Uterus (tissue), 2 donors: ENCODE data around the gene INKA1.

Experiments used
- POLR2A ChIP-seq, 2 donors: fragments of 450-650 bp; IDR thresholded peaks; one replicate each; pipeline ENCODE4 v1.6.1; 2016; ENCODE audit warnings: antibody characterized with exemption in 2 of 2, mild to moderate bottlenecking in 1 of 2, moderate library complexity in 1 of 2
- TF ChIP-seq, protein P1 (sequence below), 4 experiments: fragments of 200-600 bp in 2 of 4; fragments of 450-650 bp in 2 of 4; sonication (generic) in 2 of 4; IDR thresholded peaks; one replicate each; pipeline ENCODE4 v1.5.1; 2016 to 2019; ENCODE audit warnings: antibody characterized with exemption in 4 of 4, mild to moderate bottlenecking in 2 of 4, moderate library complexity in 1 of 4

DNA sequence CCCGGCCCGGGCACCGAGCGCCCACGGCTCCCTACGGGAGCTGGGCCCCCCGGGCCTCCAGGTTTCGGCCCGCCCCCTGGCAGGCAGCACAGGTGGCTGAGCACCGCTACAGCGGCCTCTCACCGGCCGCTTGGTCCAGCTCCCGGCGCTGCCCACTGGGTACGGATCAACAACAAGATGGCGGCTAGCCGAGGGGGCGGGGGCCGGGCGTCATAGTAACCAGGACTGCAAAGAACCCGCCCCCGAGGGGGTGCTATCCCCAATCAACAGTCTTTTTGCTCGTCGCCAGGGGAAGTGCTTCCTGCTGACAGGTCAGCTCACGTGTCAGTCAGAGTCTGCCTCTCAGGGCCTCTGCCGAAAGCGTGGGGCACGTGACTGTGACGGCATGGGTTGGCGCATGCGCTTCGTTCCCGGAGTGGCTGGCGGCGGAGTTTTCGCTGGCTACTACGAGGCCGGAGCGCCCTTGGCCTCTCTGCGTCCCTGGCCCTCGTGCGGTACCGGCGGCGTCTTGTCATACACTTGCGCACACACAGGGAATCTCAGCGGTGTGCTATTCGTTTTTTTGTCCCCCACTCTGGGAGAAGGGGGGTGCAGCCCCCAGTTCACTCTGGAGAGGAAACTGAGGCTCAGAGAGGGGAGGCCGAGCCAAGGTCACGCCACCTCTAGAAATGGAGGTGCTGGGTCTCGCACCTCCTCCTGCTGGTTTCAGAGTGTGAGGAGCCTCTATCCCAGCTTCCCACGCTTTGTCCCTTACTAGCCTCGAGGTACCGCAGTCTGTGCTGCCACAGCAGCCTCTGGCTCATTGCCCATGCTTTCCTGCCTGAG lies 16.5 kb upstream of the INKA1 start, which contains the start of gene IP6K1:
- TF ChIP-seq, protein P1, sequence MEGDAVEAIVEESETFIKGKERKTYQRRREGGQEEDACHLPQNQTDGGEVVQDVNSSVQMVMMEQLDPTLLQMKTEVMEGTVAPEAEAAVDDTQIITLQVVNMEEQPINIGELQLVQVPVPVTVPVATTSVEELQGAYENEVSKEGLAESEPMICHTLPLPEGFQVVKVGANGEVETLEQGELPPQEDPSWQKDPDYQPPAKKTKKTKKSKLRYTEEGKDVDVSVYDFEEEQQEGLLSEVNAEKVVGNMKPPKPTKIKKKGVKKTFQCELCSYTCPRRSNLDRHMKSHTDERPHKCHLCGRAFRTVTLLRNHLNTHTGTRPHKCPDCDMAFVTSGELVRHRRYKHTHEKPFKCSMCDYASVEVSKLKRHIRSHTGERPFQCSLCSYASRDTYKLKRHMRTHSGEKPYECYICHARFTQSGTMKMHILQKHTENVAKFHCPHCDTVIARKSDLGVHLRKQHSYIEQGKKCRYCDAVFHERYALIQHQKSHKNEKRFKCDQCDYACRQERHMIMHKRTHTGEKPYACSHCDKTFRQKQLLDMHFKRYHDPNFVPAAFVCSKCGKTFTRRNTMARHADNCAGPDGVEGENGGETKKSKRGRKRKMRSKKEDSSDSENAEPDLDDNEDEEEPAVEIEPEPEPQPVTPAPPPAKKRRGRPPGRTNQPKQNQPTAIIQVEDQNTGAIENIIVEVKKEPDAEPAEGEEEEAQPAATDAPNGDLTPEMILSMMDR (IDR thresholded peaks at IDR 0.05), result peak in 1 of 4 experiments; percentile 19
- peak; percentile 75 to 88 for TF ChIP-seq POLR2A (IDR thresholded peaks at IDR 0.05)
